Ovary (tissue), 9 donors: ENCODE data around the gene PDS5B. TPM values are rescaled to one million over a fixed set of nuclear protein-coding genes. Genes with fewer than 3 reads are reported as not detected.

Source experiments
- DNase-seq, 5 donors: peaks; one replicate each; pipeline ENCODE4 v3.0.0-alpha.2; 2019 to 2020
- H3K27ac ChIP-seq, 2 donors: fragments of 200-600 bp; one replicate each; pipeline versions ENCODE4 v1.5.1 to v1.8.0; 2019 to 2022
- H3K27me3 ChIP-seq: fragments of 200-600 bp; one replicate; pipeline ENCODE4 v1.8.0; 2022
- H3K36me3 ChIP-seq: fragments of 200-600 bp; sonication (generic); one replicate; pipeline ENCODE4 v1.5.1; 2019
- H3K4me1 ChIP-seq: one replicate; pipeline ENCODE4 v1.8.1; 2013; ENCODE audit warnings: mild to moderate bottlenecking, moderate library complexity; ENCODE audit not compliant: insufficient read depth
- H3K4me3 ChIP-seq: fragments of 200-600 bp; sonication (generic); one replicate; pipeline ENCODE4 v1.5.1; 2017
- H3K9me3 ChIP-seq, 2 donors: fragments of 200-600 bp in 1 of 2; sonication (generic) in 1 of 2; one replicate each; pipeline versions ENCODE4 v1.5.1 to v1.8.1; 2013 to 2019; ENCODE audit warnings: mild to moderate bottlenecking in 1 of 2, moderate library complexity in 1 of 2
- CTCF ChIP-seq, 3 donors: fragments of 450-650 bp in 2 of 3; fragments of 200-600 bp in 1 of 3; IDR thresholded peaks; one replicate each; pipeline versions ENCODE4 v1.5.1 to v1.8.0; 2016 to 2022; ENCODE audit warnings: antibody characterized with exemption in 3 of 3, mild to moderate bottlenecking in 1 of 3
- EP300 ChIP-seq: sonication (generic); formaldehyde crosslinking; IDR thresholded peaks from one replicate; pipeline ENCODE4 v1.6.1; 2017; ENCODE audit warnings: antibody characterized with exemption
- POLR2A ChIP-seq: fragments of 450-650 bp; IDR thresholded peaks from one replicate; pipeline ENCODE4 v1.6.1; 2017; ENCODE audit warnings: antibody characterized with exemption, mild to moderate bottlenecking, moderate library complexity
- WGBS, 3 donors: extraction: QIAGEN DNeasy Blood & Tissue Kit in 1 of 3; methylation state at CpG; one replicate each; pipeline versions ENCODE4 v1.1.5 to v1.1.7; 2013 to 2017; 5-methylcytosine and 5-hydroxymethylcytosine counted together
- intact Hi-C, 4 donors: fragments of 100-400 bp; cut with DNase I; formaldehyde crosslinking; loops; one replicate each; pipeline versions ENCODE4 v1.11.0 to v1.15.1; 2022 to 2023
- polyA plus RNA-seq, 2 donors: library from polyadenylated mRNA; stranded (reverse); fragments of 200-250 nt in 1 of 2; fragments of 350-450 nt in 1 of 2; fragmentation: Illumina TruSeq in 1 of 2; extraction: RNeasy Lipid Tissue Mini Kit (QIAGEN cat#74804) in 1 of 2; gene quantifications; one replicate each; pipeline ENCODE4 v1.2.3, GENCODE V29; 2013 to 2014
- total RNA-seq, 7 donors: library from RNA; depleted of rRNA in 2 of 7; stranded (reverse); fragments of >200 nt in 2 of 7; fragmentation: NEBNext Ultra II Directional in 3 of 7; extraction: Animal tissue kit (Norgen Biotek cat#: 25700) in 3 of 7; gene quantifications; one replicate each; pipeline versions ENCODE4 v1.1.0 to v1.2.4, GENCODE V29; 2016 to 2023
- donor health status: DM: no; HTN: no; CAD: no; lungs with moderate emphysema.
- donor health status: DM: no; HTN: no; CAD: no.
- donor health status: Bipolar disorder and iron deficiency.
- donor health status: DM: yes; HTN: yes; CAD: no.
- donor health status: DM: no; HTN: no; CAD: no.
- donor health status: DM: yes; HTN: yes; CAD: no.

The PDS5B gene
- total and polyA plus RNA-seq, 9 donors = 13.6 to 74.9 (median 55.5) TPM

- TF ChIP-seq CTCF (IDR thresholded peaks at IDR 0.05) (no peak), EP300 (no peak), POLR2A (no peak)
Observed at GRCh38 chr13:32752997-32753606, 166.8 kb downstream of the PDS5B start.

GRCh38 chr13:32754179-32754578 is 167.9 kb downstream of the PDS5B start:
- H3K36me3 ChIP-seq = no peaks in the 10 kb centered on the region
- H3K27me3 ChIP-seq = no peaks in the 10 kb centered on the region
- TF ChIP-seq POLR2A (no peak), CTCF (IDR thresholded peaks at IDR 0.05) (no peak), EP300 (no peak)
- no peak for DNase-seq
- intact Hi-C loops = no loop called here
- no peak overlapping the region for H3K4me3 ChIP-seq
- WGBS, 3 donors = 93 to 98% (median 94%) methylated on average over 1 of the region's 1 CpG
- H3K9me3 ChIP-seq = no peaks in the 10 kb centered on the region
- H3K27ac ChIP-seq = no peak overlapping the region
- no peaks in the 10 kb centered on the region for H3K4me1 ChIP-seq

More at GRCh38 chr13:32752997-32753606, 166.8 kb downstream of the PDS5B start:
- whole genome bisulfite sequencing, 3 donors = 53 to 82% (median 66%) methylated on average over 3 of the region's 3 CpGs
- intact Hi-C loops = no loop called here
- H3K4me1 ChIP-seq = no peaks in the 10 kb centered on the region
- H3K36me3 ChIP-seq = no peaks in the 10 kb centered on the region
- no peaks in the 10 kb centered on the region for H3K9me3 ChIP-seq
- H3K4me3 ChIP-seq = no peak overlapping the region
- H3K27ac ChIP-seq = no peak overlapping the region
- no peak for DNase-seq
- H3K27me3 ChIP-seq = no peaks in the 10 kb centered on the region

- H3K36me3 ChIP-seq = no peaks in the 10 kb centered on the region
- intact Hi-C loops = no loop called here
- 89 to 94% (median 90%) methylated on average over 2 of the region's 2 CpGs for WGBS, 3 donors
Observed at GRCh38 chr13:32759152-32759551, 172.9 kb downstream of the PDS5B start.

GRCh38 chr13:32761472-32761871 is 175.2 kb downstream of the PDS5B start:
- 98 to 100% (median 98%) methylated on average over 2 of the region's 2 CpGs for WGBS, 3 donors
- Histone ChIP-seq H3K36me3 (no peaks in the 10 kb centered on the region), H3K27me3 (no peaks in the 10 kb centered on the region), H3K4me3 (no peak overlapping the region), H3K27ac (no peak overlapping the region), H3K4me1 (no peaks in the 10 kb centered on the region), H3K9me3 (no peaks in the 10 kb centered on the region)
- DNase-seq = no peak
- intact Hi-C loops = no loop called here
- TF ChIP-seq POLR2A = no peak
- TF ChIP-seq CTCF (IDR thresholded peaks at IDR 0.05) = no peak
- TF ChIP-seq EP300 = no peak

More at GRCh38 chr13:32759152-32759551, 172.9 kb downstream of the PDS5B start:
- no peak overlapping the region for H3K4me3 ChIP-seq
- H3K27ac ChIP-seq = no peak overlapping the region
- H3K9me3 ChIP-seq = no peaks in the 10 kb centered on the region
- no peaks in the 10 kb centered on the region for H3K27me3 ChIP-seq
- DNase-seq = no peak
- no peaks in the 10 kb centered on the region for H3K4me1 ChIP-seq
- TF ChIP-seq POLR2A = no peak
- no peak for TF ChIP-seq EP300
- TF ChIP-seq CTCF (IDR thresholded peaks at IDR 0.05) = no peak
